Ascending aorta (tissue), 2 donors: ENCODE measurements around the gene CXCR2. TPM values are rescaled to one million over a fixed set of nuclear protein-coding genes. Genes with fewer than 3 reads are reported as not detected.

Source experiments
- DNase-seq, 2 donors: peaks; one replicate each; pipeline ENCODE4 v3.0.0-alpha.2; 2019; ENCODE audit warnings: low spot score in 2 of 2
- H3K27ac ChIP-seq, 2 donors: fragments of 200-600 bp; sonication (generic); one replicate each; pipeline ENCODE4 v1.5.1; 2016 to 2017; ENCODE audit warnings: mild to moderate bottlenecking in 1 of 2
- H3K27me3 ChIP-seq: fragments of 200-600 bp; sonication (generic); one replicate; pipeline ENCODE4 v1.5.1; 2017
- H3K36me3 ChIP-seq, 2 donors: fragments of 200-600 bp; sonication (generic); one replicate each; pipeline ENCODE4 v1.5.1; 2016
- H3K4me1 ChIP-seq, 2 donors: fragments of 200-600 bp; sonication (generic); one replicate each; pipeline ENCODE4 v1.5.1; 2016 to 2017; ENCODE audit warnings: mild to moderate bottlenecking in 1 of 2
- H3K4me3 ChIP-seq, 2 donors: fragments of 200-600 bp; sonication (generic); one replicate each; pipeline ENCODE4 v1.5.1; 2016 to 2017; ENCODE audit warnings: mild to moderate bottlenecking in 1 of 2
- H3K9me3 ChIP-seq, 2 donors: fragments of 200-600 bp; sonication (generic); one replicate each; pipeline ENCODE4 v1.5.1; 2016
- CTCF ChIP-seq, 3 experiments: fragments of 200-600 bp in 2 of 3; fragments of 450-650 bp in 1 of 3; sonication (generic) in 2 of 3; IDR thresholded peaks; one replicate each; pipeline ENCODE4 v1.5.1; 2016 to 2019; ENCODE audit warnings: antibody characterized with exemption in 3 of 3, mild to moderate bottlenecking in 1 of 3, moderate library complexity in 1 of 3
- intact Hi-C: fragments of 100-400 bp; cut with DNase I; formaldehyde crosslinking; loops from one replicate; pipeline ENCODE4 v1.15.1; 2023
- total RNA-seq: library from RNA; depleted of rRNA; stranded (reverse); fragments of >200 nt; gene quantifications from one replicate; pipeline ENCODE4 v1.1.0, GENCODE V29; 2016

Gene CXCR2
- total RNA-seq, 1 donor from 2014 or later: not detected

GRCh38 chr2:218137514-218137913, 11.7 kb downstream of the CXCR2 start:
- H3K4me3 ChIP-seq: no peak overlapping the region
- no peak for TF ChIP-seq CTCF (IDR thresholded peaks at IDR 0.05)

GRCh38 chr2:218138047-218138446, 12.2 kb downstream of the CXCR2 start:
- H3K36me3 ChIP-seq: no peaks in the 10 kb centered on the region
- H3K4me3 ChIP-seq: no peak overlapping the region
- intact Hi-C loops: no loop called here
- H3K27ac ChIP-seq: no peak overlapping the region
- TF ChIP-seq CTCF (IDR thresholded peaks at IDR 0.05): no peak
- no peaks in the 10 kb centered on the region for H3K27me3 ChIP-seq
- H3K4me1 ChIP-seq: no peaks in the 10 kb centered on the region
- H3K9me3 ChIP-seq: no peaks in the 10 kb centered on the region
- DNase-seq: no peak

More at GRCh38 chr2:218137514-218137913, 11.7 kb downstream of the CXCR2 start:
- H3K27me3 ChIP-seq: no peaks in the 10 kb centered on the region
- intact Hi-C loops: no loop called here
- DNase-seq: no peak
- no peaks in the 10 kb centered on the region for H3K4me1 ChIP-seq
- H3K9me3 ChIP-seq: no peaks in the 10 kb centered on the region
- no peaks in the 10 kb centered on the region for H3K36me3 ChIP-seq
- no peak overlapping the region for H3K27ac ChIP-seq

- Histone ChIP-seq H3K27me3 (no peaks in the 10 kb centered on the region), H3K4me3 (no peak overlapping the region), H3K36me3 (no peaks in the 10 kb centered on the region), H3K4me1 (no peaks in the 10 kb centered on the region), H3K27ac (no peak overlapping the region), H3K9me3 (no peaks in the 10 kb centered on the region)
- intact Hi-C loops: no loop called here
- TF ChIP-seq CTCF (IDR thresholded peaks at IDR 0.05): no peak
- no peak for DNase-seq
Observed at GRCh38 chr2:218145124-218145523, 19.3 kb downstream of the CXCR2 start.

DNA sequence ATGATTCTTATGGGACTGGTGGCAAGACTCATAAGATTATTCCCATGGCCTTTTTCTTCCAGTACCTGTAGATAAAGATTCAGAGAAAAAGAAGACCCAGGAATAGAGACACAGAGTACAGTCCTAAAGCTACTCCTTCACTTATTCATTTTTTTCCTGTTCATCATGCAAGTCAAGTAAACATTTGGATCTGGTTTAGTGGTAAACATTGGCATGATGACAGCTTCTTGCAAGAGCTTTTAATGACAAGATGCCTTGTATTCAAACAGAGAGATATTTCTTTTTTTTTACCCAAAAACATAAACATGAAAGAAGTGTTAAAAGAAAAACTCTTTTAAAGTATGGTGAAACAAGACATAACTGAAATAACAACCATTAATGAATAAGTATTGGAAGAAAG, 20.2 kb downstream of the CXCR2 start:
- intact Hi-C loops: no loop called here
- H3K4me1 ChIP-seq: no peaks in the 10 kb centered on the region
- no peaks in the 10 kb centered on the region for H3K36me3 ChIP-seq
- no peaks in the 10 kb centered on the region for H3K27me3 ChIP-seq
- H3K4me3 ChIP-seq: no peak overlapping the region
- DNase-seq: no peak
- H3K27ac ChIP-seq: no peak overlapping the region
- TF ChIP-seq CTCF (IDR thresholded peaks at IDR 0.05): no peak
- no peaks in the 10 kb centered on the region for H3K9me3 ChIP-seq

DNA sequence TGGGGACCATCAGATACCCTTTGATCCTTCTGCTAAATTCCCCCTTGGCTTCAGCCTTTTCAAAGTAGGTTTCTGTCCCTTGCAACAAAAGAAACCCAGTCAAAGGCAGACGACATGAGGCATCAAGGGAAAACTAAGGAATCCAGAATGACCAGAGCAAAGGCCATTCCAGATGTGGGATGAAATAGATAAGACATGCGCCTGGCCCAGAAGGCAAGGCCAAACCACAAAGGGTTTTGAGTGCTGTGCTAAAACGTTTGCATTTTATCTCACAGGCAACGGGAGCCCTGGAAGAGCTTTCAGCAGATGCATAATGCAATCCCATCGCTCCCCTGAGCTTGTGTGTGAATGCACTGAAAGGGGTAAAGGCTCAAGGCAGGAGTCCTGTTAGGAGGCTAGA, 23.3 kb downstream of the CXCR2 start:
- H3K27me3 ChIP-seq: no peaks in the 10 kb centered on the region
- no peaks in the 10 kb centered on the region for H3K36me3 ChIP-seq
- H3K4me3 ChIP-seq: no peak overlapping the region
- no peak overlapping the region for H3K27ac ChIP-seq
- no peaks in the 10 kb centered on the region for H3K4me1 ChIP-seq
- intact Hi-C loops: no loop called here
- TF ChIP-seq CTCF (IDR thresholded peaks at IDR 0.05): no peak
- no peak for DNase-seq
- H3K9me3 ChIP-seq: no peaks in the 10 kb centered on the region

DNA sequence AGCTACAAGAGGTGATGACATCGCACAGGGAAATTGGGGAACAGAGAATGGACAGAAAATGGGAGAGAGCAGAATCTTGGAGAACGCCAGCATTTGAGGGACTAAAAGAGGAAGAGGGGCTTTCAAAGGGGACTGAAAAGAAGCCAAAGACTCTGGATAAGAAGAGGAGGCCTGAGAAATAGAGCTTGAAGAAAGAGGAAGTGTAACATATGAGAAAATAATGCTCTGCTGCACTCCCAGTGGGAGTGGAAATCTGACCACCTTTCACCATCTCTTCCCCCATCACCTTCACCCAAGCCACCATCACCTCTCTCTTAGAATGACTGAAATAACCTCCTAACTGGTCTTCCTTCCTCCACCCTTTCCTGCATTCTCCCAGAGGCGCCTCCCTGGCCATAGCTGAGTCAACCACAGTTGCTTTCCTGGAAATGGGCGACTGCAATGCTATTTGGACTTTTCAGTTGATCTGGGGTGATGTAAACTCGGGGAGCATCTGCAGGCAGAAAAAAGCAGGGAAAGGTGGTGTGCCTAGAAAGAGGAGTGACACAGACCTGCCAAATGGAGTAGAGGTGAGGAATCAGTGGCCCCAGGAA, 24.1 kb downstream of the CXCR2 start:
- intact Hi-C loops: no loop called here

More for the DNA sequence above, 24.1 kb downstream of the CXCR2 start:
- TF ChIP-seq CTCF (IDR thresholded peaks at IDR 0.05): no peak
- Histone ChIP-seq H3K4me1 (no peaks in the 10 kb centered on the region), H3K27me3 (no peaks in the 10 kb centered on the region), H3K36me3 (no peaks in the 10 kb centered on the region), H3K4me3 (no peak overlapping the region), H3K27ac (no peak overlapping the region), H3K9me3 (no peaks in the 10 kb centered on the region)
- no peak for DNase-seq
